RWPE2 (cell line): ENCODE data around the gene MYO7A.
A peak's percentile ranks its signal among the peaks of the same experiment; 100 is the strongest.

ENCODE experiments used
- ATAC-seq: fragments of 200-7000 bp; cut with Tn5 transposase; 3 replicates; pipeline ENCODE4 v1.9.1; 2021; ENCODE audit warnings: low read depth
- DNase-seq: peaks from one replicate; pipeline ENCODE4 v3.0.0-alpha.2; 2020; ENCODE audit warnings: low spot score
- H3K27ac ChIP-seq: fragments of 450-650 bp; 2 replicates; pipeline ENCODE4 v1.5.1; 2017; ENCODE audit warnings: mild to moderate bottlenecking; ENCODE audit not compliant: poor library complexity, severe bottlenecking
- H3K27me3 ChIP-seq: fragments of 250-450 bp; sonication (Bioruptor Pico); 2 replicates; pipeline ENCODE4 v1.5.1; 2021; ENCODE audit warnings: mild to moderate bottlenecking, moderate library complexity; ENCODE audit not compliant: insufficient read depth, poor library complexity, severe bottlenecking
- H3K36me3 ChIP-seq: fragments of 250-450 bp; sonication (Bioruptor Pico); 2 replicates; pipeline ENCODE4 v1.5.1; 2020; ENCODE audit warnings: low read depth, mild to moderate bottlenecking, moderate library complexity
- H3K4me1 ChIP-seq: fragments of 250-450 bp; sonication (Bioruptor Pico); 2 replicates; pipeline ENCODE4 v1.5.1; 2021; ENCODE audit warnings: mild to moderate bottlenecking, moderate library complexity; ENCODE audit not compliant: insufficient read depth, poor library complexity, severe bottlenecking
- H3K4me3 ChIP-seq: fragments of 250-450 bp; sonication (Bioruptor Pico); 2 replicates; pipeline ENCODE4 v1.5.1; 2021; ENCODE audit warnings: mild to moderate bottlenecking, moderate library complexity; ENCODE audit not compliant: severe bottlenecking
- H3K9me3 ChIP-seq: fragments of 250-450 bp; sonication (Bioruptor Pico); 2 replicates; pipeline ENCODE4 v1.5.1; 2021; ENCODE audit warnings: mild to moderate bottlenecking, moderate library complexity; ENCODE audit not compliant: severe bottlenecking
- CTCF ChIP-seq: fragments of 450-650 bp; IDR thresholded peaks from one replicate; pipeline ENCODE4 v1.5.1; 2017; ENCODE audit warnings: mild to moderate bottlenecking, moderate library complexity; ENCODE audit not compliant: poor library complexity, severe bottlenecking

Gene MYO7A

GRCh38 chr11:77111946-77112345 lies 16.1 kb upstream of the MYO7A start:
- no peak for TF ChIP-seq CTCF
- no peak overlapping the region for H3K4me3 ChIP-seq

GRCh38 chr11:77112641-77113381 lies 15.2 kb upstream of the MYO7A start:
- no peaks in the 10 kb centered on the region for H3K27me3 ChIP-seq
- no peaks in the 10 kb centered on the region for H3K9me3 ChIP-seq
- TF ChIP-seq CTCF, result no peak
- H3K4me1 ChIP-seq, result peaks cover 3% of the 10 kb centered on the region
- H3K36me3 ChIP-seq, result no peaks in the 10 kb centered on the region
- ATAC-seq, result no peak
- no peak for DNase-seq
- H3K27ac ChIP-seq, result no peak overlapping the region
- no peak overlapping the region for H3K4me3 ChIP-seq

More at GRCh38 chr11:77111946-77112345, 16.1 kb upstream of the MYO7A start:
- Histone ChIP-seq H3K27ac (no peak overlapping the region), H3K27me3 (no peaks in the 10 kb centered on the region), H3K36me3 (no peaks in the 10 kb centered on the region), H3K4me1 (peaks cover 3% of the 10 kb centered on the region), H3K9me3 (no peaks in the 10 kb centered on the region)
- ATAC-seq, result no peak
- no peak for DNase-seq

- no peak for DNase-seq
- Histone ChIP-seq H3K4me1 (no peaks in the 10 kb centered on the region), H3K27ac (no peak overlapping the region), H3K4me3 (no peak overlapping the region), H3K9me3 (no peaks in the 10 kb centered on the region), H3K27me3 (no peaks in the 10 kb centered on the region), H3K36me3 (no peaks in the 10 kb centered on the region)
- peak; percentile 57 for TF ChIP-seq CTCF
- ATAC-seq, result no peak; the same call in 2 of the 3 replicates
Measured at GRCh38 chr11:77113382-77114088, 14.5 kb upstream of the MYO7A start.

GRCh38 chr11:77114089-77114463 lies 14.0 kb upstream of the MYO7A start:
- DNase-seq (no peak), ATAC-seq (no peak)
- Histone ChIP-seq H3K36me3 (no peaks in the 10 kb centered on the region), H3K4me1 (no peaks in the 10 kb centered on the region), H3K27ac (no peak overlapping the region), H3K4me3 (no peak overlapping the region), H3K27me3 (no peaks in the 10 kb centered on the region), H3K9me3 (no peaks in the 10 kb centered on the region)
- no peak for TF ChIP-seq CTCF

GRCh38 chr11:77115181-77115611 lies 12.8 kb upstream of the MYO7A start:
- Histone ChIP-seq H3K27ac (no peak overlapping the region), H3K27me3 (no peaks in the 10 kb centered on the region), H3K4me1 (no peaks in the 10 kb centered on the region), H3K9me3 (no peaks in the 10 kb centered on the region), H3K36me3 (no peaks in the 10 kb centered on the region), H3K4me3 (no peak overlapping the region)
- DNase-seq (no peak), ATAC-seq (peak; percentile 24; the same call in 1 of the 3 replicates)
- no peak for TF ChIP-seq CTCF
